ENCODE results near the gene ARHGAP26.
"Not testable (repeated sequence)": the region's sequence is repeated elsewhere in the genome, so short reads cannot be mapped to it uniquely, and the experiment has no call there.

ARHGAP26 gene

GRCh38 chr5:143076377-143076776, 306.2 kb downstream of the ARHGAP26 start:
- DNase-seq: no peak

- DNase-seq: no peak
Observed at GRCh38 chr5:143077453-143078103, 307.4 kb downstream of the ARHGAP26 start.

- DNase-seq: no peak
Observed at GRCh38 chr5:143078313-143078712, 308.1 kb downstream of the ARHGAP26 start.

DNA sequence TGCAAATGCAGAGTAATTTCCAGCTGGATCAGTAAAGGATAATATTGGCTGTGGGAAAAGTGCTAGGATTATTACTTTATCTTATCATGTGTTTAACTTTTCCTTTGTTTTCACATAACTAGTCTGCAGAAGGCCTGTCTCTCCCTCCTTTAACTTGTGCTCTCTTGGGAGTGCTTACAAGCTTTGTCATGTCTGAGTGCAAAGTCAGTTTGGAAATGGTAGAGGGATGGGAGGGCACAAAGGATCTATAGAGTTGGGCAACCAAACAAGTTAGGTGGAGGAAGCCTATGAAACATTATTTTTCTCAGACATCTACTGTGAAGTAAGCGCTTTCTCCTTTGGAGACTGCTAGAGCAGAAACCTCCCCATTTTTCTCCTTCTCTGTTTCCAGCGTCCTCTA, 308.8 kb downstream of the ARHGAP26 start:
- no peak for DNase-seq

- no peak for DNase-seq
Observed at GRCh38 chr5:143080407-143080806, 310.2 kb downstream of the ARHGAP26 start.

GRCh38 chr5:143080982-143081381, 310.8 kb downstream of the ARHGAP26 start:
- no peak for DNase-seq

- no peak for DNase-seq
Observed at GRCh38 chr5:143083006-143083405, 312.8 kb downstream of the ARHGAP26 start.

GRCh38 chr5:143084407-143084806, 314.2 kb downstream of the ARHGAP26 start:
- DNase-seq: no peak

- DNase-seq: no peak
Observed at GRCh38 chr5:143085319-143085917, 315.2 kb downstream of the ARHGAP26 start.

GRCh38 chr5:143086546-143086907, 316.4 kb downstream of the ARHGAP26 start:
- DNase-seq: no peak

DNA sequence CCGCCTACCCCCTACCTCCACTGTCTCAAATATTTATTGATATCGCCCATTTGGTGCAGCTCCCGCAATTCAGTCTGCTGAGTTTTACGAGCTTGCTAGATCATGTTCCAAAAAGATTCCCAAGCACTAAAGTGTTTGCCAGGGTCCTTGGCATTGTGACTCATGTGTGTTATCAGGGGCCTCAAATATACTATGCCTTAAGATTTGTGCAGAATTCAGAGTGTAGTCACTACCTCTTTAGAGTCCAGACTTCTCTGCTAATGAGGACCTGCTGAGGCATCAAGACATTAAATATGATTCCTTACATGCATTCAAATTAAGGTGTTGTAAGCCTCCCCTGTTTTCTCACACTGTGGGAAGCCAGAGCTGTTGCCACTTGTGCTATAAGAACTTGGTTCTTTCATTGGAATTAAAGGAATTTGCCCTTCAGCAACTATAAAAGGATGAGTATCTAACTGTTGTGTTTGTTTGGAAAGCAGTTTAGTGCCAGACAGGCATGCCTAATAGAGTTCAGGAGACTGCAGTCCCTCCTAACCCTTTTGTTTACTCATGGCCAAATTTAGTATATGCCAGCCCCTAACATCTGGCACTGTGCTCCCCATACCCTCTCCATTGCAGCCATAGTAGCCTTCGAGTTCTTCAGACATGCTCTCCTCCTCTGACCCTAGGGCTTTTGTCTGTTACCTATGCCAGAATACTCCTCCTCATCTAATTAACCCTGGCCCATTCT, 316.9 kb downstream of the ARHGAP26 start:
- no peak for DNase-seq

GRCh38 chr5:143088702-143089101, 318.5 kb downstream of the ARHGAP26 start:
- not testable (repeated sequence) for DNase-seq

DNA sequence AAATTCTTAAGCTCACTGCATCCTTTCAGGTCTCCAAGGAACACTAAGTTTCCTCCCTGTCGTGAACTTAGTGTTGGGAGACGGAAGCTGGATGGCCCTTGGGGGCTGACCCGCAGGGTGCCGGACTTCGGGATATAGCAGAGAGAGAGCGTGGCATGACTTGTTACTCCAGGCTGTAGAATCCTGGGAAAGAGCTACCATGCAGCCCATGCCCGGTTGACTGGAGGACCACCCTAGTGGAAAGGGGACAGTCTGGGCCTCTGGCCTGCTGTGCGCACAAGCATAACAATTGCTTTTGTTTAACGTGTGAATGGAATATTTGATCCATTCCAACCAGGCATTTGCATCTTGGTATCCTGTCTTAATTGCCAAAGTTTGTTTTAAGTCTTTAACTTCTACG, 319.9 kb downstream of the ARHGAP26 start:
- DNase-seq: not testable (repeated sequence)

DNA sequence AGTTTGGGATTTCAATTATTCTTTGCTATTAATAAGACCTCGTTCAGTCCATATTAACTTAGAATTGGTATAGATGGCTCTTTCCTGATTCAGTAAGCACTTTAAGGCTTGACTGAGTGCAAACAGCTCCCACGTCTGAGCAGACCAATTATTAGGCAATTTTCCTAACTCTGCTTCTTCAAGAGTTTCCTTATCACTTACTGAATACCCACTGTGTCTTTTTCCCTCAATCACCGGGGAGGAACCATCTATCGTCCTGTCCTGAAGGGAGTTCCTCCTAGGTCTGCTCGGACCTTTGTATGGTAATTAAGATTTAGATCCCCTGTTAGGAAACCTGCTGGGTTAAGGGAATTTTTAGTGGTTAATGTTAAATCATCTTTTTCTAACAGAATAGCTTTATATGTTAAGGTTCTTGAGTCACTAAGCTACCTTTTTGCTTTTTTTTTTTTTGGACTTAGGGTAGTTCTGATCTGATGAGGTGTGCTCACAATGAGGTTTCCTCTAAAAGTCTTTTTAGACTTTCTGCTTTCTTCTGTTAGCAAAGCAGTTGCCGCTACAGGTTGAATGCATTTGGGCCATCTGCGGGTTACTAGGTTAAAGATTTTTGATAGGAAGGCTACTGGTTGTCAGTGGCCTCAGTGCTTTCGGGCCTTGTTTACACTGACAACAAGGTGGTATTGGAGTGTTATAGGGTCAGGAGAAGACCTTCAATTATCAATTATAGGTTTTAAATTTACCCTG, 322.7 kb downstream of the ARHGAP26 start:
- DNase-seq: not testable (repeated sequence)

DNA sequence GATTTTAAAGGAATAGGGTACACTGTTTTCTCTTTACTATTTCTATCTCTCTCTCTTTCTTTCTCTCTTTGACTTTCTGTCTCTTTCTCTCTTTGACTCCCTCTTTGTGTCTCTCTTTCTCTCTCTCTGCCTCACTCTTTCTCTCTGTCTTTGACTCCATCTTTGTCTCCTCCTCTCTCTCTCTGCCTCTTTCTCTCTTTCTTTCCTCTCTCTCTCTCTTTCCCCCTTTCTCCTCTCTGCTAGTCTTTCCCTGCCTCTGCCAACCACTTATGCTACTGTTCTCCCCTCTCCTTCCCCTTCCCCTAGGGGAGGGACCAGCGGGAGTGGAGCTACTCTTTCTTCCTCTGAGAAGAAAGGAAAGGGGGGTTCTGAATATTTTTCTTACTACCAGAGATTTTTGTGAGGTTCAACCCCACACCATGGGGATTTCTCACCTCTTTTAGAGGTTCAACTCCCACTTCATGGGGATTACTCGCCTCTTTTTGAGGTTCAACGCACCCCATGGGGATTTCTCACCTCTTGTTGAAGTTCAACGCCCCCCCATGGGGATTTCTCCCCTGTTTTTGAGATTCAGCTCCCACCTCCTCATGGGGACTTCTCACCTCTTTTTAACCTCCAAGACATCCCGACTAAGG, 323.4 kb downstream of the ARHGAP26 start:
- no peak for DNase-seq

- no peak for DNase-seq
Observed at GRCh38 chr5:143094087-143094521, 323.9 kb downstream of the ARHGAP26 start.

DNA sequence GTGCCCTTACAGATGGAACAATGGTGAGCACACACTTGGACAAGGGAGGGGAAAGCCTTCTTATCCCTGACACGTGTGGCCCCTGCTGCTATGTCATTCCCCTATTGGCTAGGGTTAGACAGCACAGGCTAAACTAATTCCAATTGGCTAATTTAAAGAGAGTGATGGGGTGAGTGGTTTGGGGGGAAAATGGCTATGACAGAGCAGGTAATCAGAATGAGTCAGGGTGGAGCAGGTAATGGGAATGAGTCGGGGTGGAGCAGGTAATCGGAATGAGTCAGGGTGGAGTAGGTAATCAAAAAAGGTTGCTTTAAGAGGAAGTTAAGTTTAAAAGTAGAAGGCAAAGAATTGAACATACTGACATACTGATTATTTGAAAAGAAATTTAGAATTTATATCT, 324.4 kb downstream of the ARHGAP26 start:
- DNase-seq: not testable (repeated sequence)

DNA sequence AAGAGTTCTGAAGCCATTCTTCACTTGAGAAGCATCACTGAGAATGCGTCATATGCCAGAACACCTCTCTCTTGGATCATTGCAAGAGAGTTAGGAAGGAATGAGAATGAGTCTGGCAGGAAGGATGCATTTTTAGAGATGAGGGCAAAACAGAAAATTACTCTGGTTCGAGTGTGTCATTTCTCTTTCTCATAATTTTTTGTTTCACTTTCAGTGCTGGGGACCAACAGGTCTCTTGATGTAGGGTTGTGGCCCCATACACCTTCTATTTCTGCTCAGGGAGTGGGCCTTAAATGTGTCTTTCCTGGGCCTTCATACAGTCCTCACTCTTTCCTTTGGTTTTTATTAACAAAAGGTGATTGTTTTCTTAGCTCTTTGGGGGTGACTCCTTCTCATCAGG, 330.9 kb downstream of the ARHGAP26 start:
- no peak for DNase-seq

DNA sequence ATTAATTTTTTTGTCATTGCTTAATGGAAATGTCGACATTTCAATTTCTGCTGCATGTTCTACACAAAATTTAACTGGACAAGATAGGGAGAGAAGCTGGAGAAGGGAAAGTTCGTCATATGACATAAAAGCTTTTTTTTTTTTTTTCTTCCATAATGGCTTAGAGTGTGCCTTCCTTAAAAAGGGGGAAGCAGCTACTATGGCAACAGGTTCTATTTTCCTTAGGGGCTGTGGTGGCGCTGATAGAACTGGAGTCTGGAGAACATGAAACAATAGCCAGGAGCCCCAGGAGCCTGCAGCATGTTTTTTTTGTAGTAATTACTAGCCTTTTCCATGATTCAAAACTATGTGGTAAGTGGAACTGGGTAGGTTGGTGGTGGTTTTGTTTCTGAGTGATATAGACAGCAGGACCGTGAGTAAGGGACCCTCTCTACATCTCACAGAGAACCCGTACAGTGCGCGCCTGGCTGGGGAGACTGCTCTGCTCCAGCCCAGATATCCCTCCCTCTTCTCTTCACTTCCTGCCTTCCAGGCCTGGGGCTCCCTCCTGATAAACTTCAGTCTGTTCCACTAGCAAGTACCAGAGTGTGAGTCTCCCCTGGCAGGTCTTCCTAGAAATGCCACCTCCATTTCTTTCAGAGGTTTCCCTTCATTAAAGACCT, 331.7 kb downstream of the ARHGAP26 start:
- no peak for DNase-seq

GRCh38 chr5:143102411-143102810, 332.2 kb downstream of the ARHGAP26 start:
- DNase-seq: no peak

GRCh38 chr5:143105216-143105905, 335.2 kb downstream of the ARHGAP26 start:
- no peak for DNase-seq

GRCh38 chr5:143106174-143106573, 336.0 kb downstream of the ARHGAP26 start:
- no peak for DNase-seq

Data from SIG-M5 (cell line).